IMR-90 (cell line): ENCODE measurements around the gene ZNF593.

Source experiments
- CEBPB ChIP-seq: IDR thresholded peaks from 2 replicates; pipeline ENCODE4 v1.6.1; 2012; ENCODE audit warnings: low read depth, low read length, improper control_type of control experiment
- CTCF ChIP-seq: conservative IDR thresholded peaks from 2 replicates; pipeline ENCODE4 v1.5.1; 2012; ENCODE audit warnings: mild to moderate bottlenecking, low read depth, low read length, improper control_type of control experiment
- FOS ChIP-seq: fragments of 150-350 bp; IDR thresholded peaks from 2 replicates; pipeline ENCODE4 v1.6.1; 2016; ENCODE audit warnings: low read depth, low read length
- MAFK ChIP-seq: IDR thresholded peaks from 2 replicates; pipeline ENCODE4 v1.6.1; 2012; ENCODE audit warnings: low read depth, low read length, improper control_type of control experiment
- MAZ ChIP-seq: IDR thresholded peaks from 2 replicates; pipeline ENCODE4 v1.6.1; 2012; ENCODE audit warnings: low read depth, mild to moderate bottlenecking, low read length, improper control_type of control experiment, moderate library complexity, borderline replicate concordance
- NFE2L2 ChIP-seq: fragments of 150-350 bp; IDR thresholded peaks from 2 replicates; pipeline ENCODE4 v1.6.1; 2016; ENCODE audit warnings: low read depth, mild to moderate bottlenecking, low read length
- POLR2A ChIP-seq: IDR thresholded peaks from 2 replicates; pipeline ENCODE4 v1.6.1; 2012; ENCODE audit warnings: mild to moderate bottlenecking, low read depth, low read length
- RAD21 ChIP-seq: IDR thresholded peaks from 2 replicates; pipeline ENCODE4 v1.6.1; 2012; ENCODE audit warnings: low read length, improper control_type of control experiment
- RCOR1 ChIP-seq: IDR thresholded peaks from 2 replicates; pipeline ENCODE4 v1.6.1; 2012; ENCODE audit warnings: mild to moderate bottlenecking, low read length, improper control_type of control experiment; ENCODE audit not compliant: insufficient replicate concordance
- SMC3 ChIP-seq: fragments of 150-350 bp; IDR thresholded peaks from 2 replicates; pipeline ENCODE4 v1.6.1; 2016; ENCODE audit warnings: low read depth, mild to moderate bottlenecking, antibody characterized with exemption, low read length, moderate library complexity
- USF2 ChIP-seq: fragments of 150-350 bp; IDR thresholded peaks from 2 replicates; pipeline ENCODE4 v1.6.1; 2017; ENCODE audit warnings: mild to moderate bottlenecking, antibody characterized with exemption, low read length, low read depth
- TF ChIP-seq, protein P1 (sequence below): fragments of 150-350 bp; IDR thresholded peaks from 2 replicates; pipeline ENCODE4 v1.6.1; 2016; ENCODE audit warnings: low read depth, mild to moderate bottlenecking, low read length, moderate library complexity, borderline replicate concordance

GRCh38 chr1:26126321-26127084 lies 43.2 kb upstream of the ZNF593 start:
- TF ChIP-seq POLR2A (no peak), CTCF (no peak), MAZ (no peak), RCOR1 (no peak), RAD21 (no peak), USF2 (no peak), MAFK (no peak), SMC3 (no peak), FOS (no peak), NFE2L2 (no peak), CEBPB (no peak)
- TF ChIP-seq, protein P1, sequence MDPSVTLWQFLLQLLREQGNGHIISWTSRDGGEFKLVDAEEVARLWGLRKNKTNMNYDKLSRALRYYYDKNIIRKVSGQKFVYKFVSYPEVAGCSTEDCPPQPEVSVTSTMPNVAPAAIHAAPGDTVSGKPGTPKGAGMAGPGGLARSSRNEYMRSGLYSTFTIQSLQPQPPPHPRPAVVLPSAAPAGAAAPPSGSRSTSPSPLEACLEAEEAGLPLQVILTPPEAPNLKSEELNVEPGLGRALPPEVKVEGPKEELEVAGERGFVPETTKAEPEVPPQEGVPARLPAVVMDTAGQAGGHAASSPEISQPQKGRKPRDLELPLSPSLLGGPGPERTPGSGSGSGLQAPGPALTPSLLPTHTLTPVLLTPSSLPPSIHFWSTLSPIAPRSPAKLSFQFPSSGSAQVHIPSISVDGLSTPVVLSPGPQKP: no peak
